HG02973 (cell line): ENCODE measurements around the gene SUGCT.
"Not testable (repeated sequence)": the region's sequence is repeated elsewhere in the genome, so short reads cannot be mapped to it uniquely, and the experiment has no call there.

Experiments
- ATAC-seq: cut with Tn5 transposase; IDR thresholded peaks from one replicate; pipeline ENCODE4 v1.9.1; 2021; ENCODE audit warnings: moderate library complexity; ENCODE audit not compliant: unreplicated experiment

SUGCT gene

GRCh38 chr7:40134428-40135316, at the start of gene SUGCT, which contains the start of gene MPLKIP:
SUGCT (plus strand) TSS chr7:40135005.
MPLKIP (minus strand) TSS chr7:40134622; CDS start chr7:40134567, 55 bp downstream.
- ATAC-seq, result peak; percentile 85

GRCh38 chr7:40092182-40092581, 42.6 kb upstream of the SUGCT start:
- no peak for ATAC-seq

- ATAC-seq, result no peak
These were observed 41.0 kb upstream of the SUGCT start for GRCh38 chr7:40093631-40094350.

- ATAC-seq, result no peak
These were observed 39.6 kb upstream of the SUGCT start for GRCh38 chr7:40095230-40095629.

GRCh38 chr7:40095695-40096327, 39.0 kb upstream of the SUGCT start:
- ATAC-seq, result no peak

- no peak for ATAC-seq
These were observed 37.1 kb upstream of the SUGCT start for GRCh38 chr7:40097728-40098127.

- no peak for ATAC-seq
These were observed 36.0 kb upstream of the SUGCT start for GRCh38 chr7:40098810-40099209.

GRCh38 chr7:40099837-40100236, 35.0 kb upstream of the SUGCT start:
- no peak for ATAC-seq

GRCh38 chr7:40101201-40101600, 33.6 kb upstream of the SUGCT start:
- no peak for ATAC-seq

- no peak for ATAC-seq
These were observed 31.9 kb upstream of the SUGCT start for GRCh38 chr7:40102897-40103296.

GRCh38 chr7:40105879-40106473, 28.8 kb upstream of the SUGCT start:
- no peak for ATAC-seq

GRCh38 chr7:40115936-40116335, 18.9 kb upstream of the SUGCT start:
- no peak for ATAC-seq

GRCh38 chr7:40117199-40117598, 17.6 kb upstream of the SUGCT start:
- ATAC-seq, result not testable (repeated sequence)

- ATAC-seq, result not testable (repeated sequence)
These were observed 16.6 kb upstream of the SUGCT start for GRCh38 chr7:40118201-40118600.

- no peak for ATAC-seq
These were observed 14.8 kb upstream of the SUGCT start for GRCh38 chr7:40120020-40120419.

GRCh38 chr7:40122100-40122939, 12.5 kb upstream of the SUGCT start:
- not testable (repeated sequence) for ATAC-seq

GRCh38 chr7:40122940-40123254, 11.9 kb upstream of the SUGCT start:
- ATAC-seq, result no peak

GRCh38 chr7:40133561-40134427, 1.0 kb upstream of the SUGCT start:
- peak; percentile 56 for ATAC-seq

GRCh38 chr7:40135317-40135610, 459 bp downstream of the SUGCT start:
- peak; percentile 0 for ATAC-seq

GRCh38 chr7:40137563-40137962, 2.8 kb downstream of the SUGCT start:
- ATAC-seq, result no peak
